Ascending aorta (tissue), 2 donors: Measurements from ENCODE around the gene FAM114A1. TPM values are rescaled to one million over a fixed set of nuclear protein-coding genes. Genes with fewer than 3 reads are reported as not detected.
"Not testable (repeated sequence)": the region's sequence is repeated elsewhere in the genome, so short reads cannot be mapped to it uniquely, and the experiment has no call there.

Experiments used
- DNase-seq, 2 donors: peaks; one replicate each; pipeline ENCODE4 v3.0.0-alpha.2; 2019; ENCODE audit warnings: low spot score in 2 of 2
- H3K27ac ChIP-seq, 2 donors: fragments of 200-600 bp; sonication (generic); one replicate each; pipeline ENCODE4 v1.5.1; 2016 to 2017; ENCODE audit warnings: mild to moderate bottlenecking in 1 of 2
- H3K27me3 ChIP-seq: fragments of 200-600 bp; sonication (generic); one replicate; pipeline ENCODE4 v1.5.1; 2017
- H3K36me3 ChIP-seq, 2 donors: fragments of 200-600 bp; sonication (generic); one replicate each; pipeline ENCODE4 v1.5.1; 2016
- H3K4me1 ChIP-seq, 2 donors: fragments of 200-600 bp; sonication (generic); one replicate each; pipeline ENCODE4 v1.5.1; 2016 to 2017; ENCODE audit warnings: mild to moderate bottlenecking in 1 of 2
- H3K4me3 ChIP-seq, 2 donors: fragments of 200-600 bp; sonication (generic); one replicate each; pipeline ENCODE4 v1.5.1; 2016 to 2017; ENCODE audit warnings: mild to moderate bottlenecking in 1 of 2
- H3K9me3 ChIP-seq, 2 donors: fragments of 200-600 bp; sonication (generic); one replicate each; pipeline ENCODE4 v1.5.1; 2016
- intact Hi-C: fragments of 100-400 bp; cut with DNase I; formaldehyde crosslinking; loops from one replicate; pipeline ENCODE4 v1.15.1; 2023
- total RNA-seq: library from RNA; depleted of rRNA; stranded (reverse); fragments of >200 nt; gene quantifications from one replicate; pipeline ENCODE4 v1.1.0, GENCODE V29; 2016
- TF ChIP-seq, protein P1 (sequence below), 3 experiments: fragments of 200-600 bp in 2 of 3; fragments of 450-650 bp in 1 of 3; sonication (generic) in 2 of 3; IDR thresholded peaks; one replicate each; pipeline ENCODE4 v1.5.1; 2016 to 2019; ENCODE audit warnings: antibody characterized with exemption in 3 of 3, mild to moderate bottlenecking in 1 of 3, moderate library complexity in 1 of 3

The FAM114A1 gene
- total RNA-seq, 1 donor from 2014 or later = 45.7 TPM

DNA sequence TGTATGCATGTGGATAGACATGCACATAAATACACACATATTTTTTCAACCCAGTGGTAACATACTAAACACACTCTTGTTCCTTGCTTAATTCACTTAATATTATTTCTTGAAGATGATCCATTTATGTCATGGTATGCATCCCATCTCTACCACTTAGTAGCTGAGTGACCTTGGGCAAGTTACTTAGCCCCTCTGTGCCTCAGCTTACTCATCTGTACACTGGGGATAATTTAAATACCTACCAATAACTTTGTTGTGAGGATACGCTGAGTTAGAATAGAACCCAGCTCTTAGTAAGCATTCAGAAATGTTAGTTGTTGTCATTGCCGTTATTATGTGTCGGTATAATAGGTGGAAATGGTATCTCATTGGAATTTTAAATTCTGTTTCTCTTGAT, 41.4 kb downstream of the FAM114A1 start:
- DNase-seq = no peak
- Histone ChIP-seq H3K27me3 (no peaks in the 10 kb centered on the region), H3K9me3 (no peaks in the 10 kb centered on the region), H3K27ac (no peak overlapping the region), H3K4me1 (no peaks in the 10 kb centered on the region), H3K4me3 (no peak overlapping the region), H3K36me3 (peaks cover 67 to 95% of the 10 kb centered on the region in 2 donors)
- TF ChIP-seq, protein P1, sequence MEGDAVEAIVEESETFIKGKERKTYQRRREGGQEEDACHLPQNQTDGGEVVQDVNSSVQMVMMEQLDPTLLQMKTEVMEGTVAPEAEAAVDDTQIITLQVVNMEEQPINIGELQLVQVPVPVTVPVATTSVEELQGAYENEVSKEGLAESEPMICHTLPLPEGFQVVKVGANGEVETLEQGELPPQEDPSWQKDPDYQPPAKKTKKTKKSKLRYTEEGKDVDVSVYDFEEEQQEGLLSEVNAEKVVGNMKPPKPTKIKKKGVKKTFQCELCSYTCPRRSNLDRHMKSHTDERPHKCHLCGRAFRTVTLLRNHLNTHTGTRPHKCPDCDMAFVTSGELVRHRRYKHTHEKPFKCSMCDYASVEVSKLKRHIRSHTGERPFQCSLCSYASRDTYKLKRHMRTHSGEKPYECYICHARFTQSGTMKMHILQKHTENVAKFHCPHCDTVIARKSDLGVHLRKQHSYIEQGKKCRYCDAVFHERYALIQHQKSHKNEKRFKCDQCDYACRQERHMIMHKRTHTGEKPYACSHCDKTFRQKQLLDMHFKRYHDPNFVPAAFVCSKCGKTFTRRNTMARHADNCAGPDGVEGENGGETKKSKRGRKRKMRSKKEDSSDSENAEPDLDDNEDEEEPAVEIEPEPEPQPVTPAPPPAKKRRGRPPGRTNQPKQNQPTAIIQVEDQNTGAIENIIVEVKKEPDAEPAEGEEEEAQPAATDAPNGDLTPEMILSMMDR (IDR thresholded peaks at IDR 0.05) = no peak
- intact Hi-C loops = no loop called here

DNA sequence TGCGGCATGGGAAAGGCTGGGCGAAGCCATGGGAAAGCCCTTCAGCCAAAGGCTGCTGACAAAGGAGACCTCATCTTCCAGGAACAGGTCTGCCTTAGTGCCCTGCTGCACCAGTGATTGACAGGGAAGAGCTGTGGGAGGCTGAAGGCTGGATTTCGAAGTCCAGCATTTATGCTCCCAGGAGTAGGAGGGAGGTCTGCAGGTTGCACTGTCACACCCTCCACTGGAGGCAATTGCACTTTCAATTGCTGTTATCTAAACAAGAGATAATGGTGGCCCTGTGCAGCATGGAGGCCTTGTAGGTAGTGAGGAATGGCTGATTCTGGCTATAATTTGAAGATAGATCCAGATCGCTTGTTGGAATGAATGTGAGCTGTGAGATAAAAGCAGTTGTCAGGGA, 43.7 kb downstream of the FAM114A1 start:
- Histone ChIP-seq H3K27ac (no peak overlapping the region), H3K4me3 (no peak overlapping the region), H3K36me3 (peaks cover 76 to 96% of the 10 kb centered on the region in 2 donors), H3K9me3 (no peaks in the 10 kb centered on the region), H3K4me1 (no peaks in the 10 kb centered on the region), H3K27me3 (no peaks in the 10 kb centered on the region)
- TF ChIP-seq, protein P1 (IDR thresholded peaks at IDR 0.05) = no peak
- DNase-seq = no peak
- intact Hi-C loops = no loop called here

DNA sequence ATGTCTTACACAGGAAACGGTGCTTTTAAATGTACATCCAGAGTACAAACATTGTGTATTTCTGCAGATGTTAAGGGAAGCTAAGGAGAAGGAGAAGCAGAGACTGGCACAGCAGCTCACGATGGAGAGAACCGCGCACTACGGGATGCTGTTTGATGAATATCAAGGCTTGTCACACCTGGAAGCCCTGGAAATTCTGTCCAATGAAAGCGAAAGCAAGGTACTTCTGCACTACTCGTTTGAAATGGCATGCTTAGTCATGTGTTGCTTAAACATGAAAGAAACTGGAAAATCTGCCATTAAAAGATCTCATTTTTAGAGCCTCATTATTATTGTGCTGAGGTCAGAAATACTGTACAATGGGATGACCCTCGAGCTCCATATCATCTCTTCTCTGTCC, 47.2 kb downstream of the FAM114A1 start:
- H3K4me3 ChIP-seq = no peak overlapping the region
- no peak for DNase-seq
- H3K36me3 ChIP-seq = peaks cover 71 to 93% of the 10 kb centered on the region in 2 donors
- no peak overlapping the region for H3K27ac ChIP-seq
- no peaks in the 10 kb centered on the region for H3K27me3 ChIP-seq
- no peaks in the 10 kb centered on the region for H3K4me1 ChIP-seq
- TF ChIP-seq, protein P1 (IDR thresholded peaks at IDR 0.05) = no peak
- intact Hi-C loops = no loop called here
- H3K9me3 ChIP-seq = no peaks in the 10 kb centered on the region

DNA sequence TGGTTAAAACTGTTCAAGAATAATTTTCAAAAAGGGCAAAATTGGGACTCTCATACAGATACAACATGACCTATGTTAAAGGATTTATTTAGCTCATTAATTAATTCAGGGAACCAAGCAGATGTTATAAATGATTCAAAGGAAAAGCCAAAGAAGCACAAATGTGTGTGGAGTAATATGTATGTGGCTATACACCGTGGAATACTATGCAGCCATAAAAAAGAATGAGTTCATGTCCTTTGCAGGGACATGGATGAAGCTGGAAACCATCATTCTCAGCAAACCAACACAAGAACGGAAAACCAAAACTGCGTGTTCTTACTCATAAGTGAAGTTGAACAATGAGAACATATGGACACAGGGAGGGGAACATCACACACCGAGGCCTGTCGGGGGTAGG, 48.7 kb downstream of the FAM114A1 start:
- H3K9me3 ChIP-seq, H3K27ac ChIP-seq, DNase-seq, intact Hi-C loops, H3K4me1 ChIP-seq, H3K4me3 ChIP-seq, H3K27me3 ChIP-seq: not testable (repeated sequence)
- peaks cover 70 to 93% of the 10 kb centered on the region in 2 donors for H3K36me3 ChIP-seq

DNA sequence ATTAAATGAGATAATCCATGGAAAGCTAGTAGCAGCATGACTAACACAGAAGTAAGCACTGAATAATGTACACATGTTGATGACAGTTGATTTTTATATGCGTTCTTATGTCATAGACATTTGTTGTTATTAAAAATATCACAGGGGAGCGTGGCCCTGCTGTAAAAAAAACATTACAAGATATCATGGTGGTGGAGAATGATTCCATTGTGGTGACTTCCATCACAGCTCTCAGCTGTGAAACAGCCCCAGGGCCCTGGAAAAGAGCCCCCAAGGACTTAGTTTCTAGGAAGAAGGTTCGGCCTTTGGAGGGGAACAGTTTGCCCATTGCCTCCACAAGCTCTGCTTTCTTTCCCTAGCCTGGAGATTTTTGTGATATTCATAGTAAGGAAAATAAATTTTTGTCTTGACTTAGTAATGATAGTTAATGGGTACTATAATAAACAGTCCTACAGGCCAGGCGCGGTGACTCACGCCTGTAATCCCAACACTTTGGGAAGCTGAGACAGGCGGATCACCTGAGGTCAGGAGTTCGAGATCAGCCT, 49.9 kb downstream of the FAM114A1 start:
- H3K36me3 ChIP-seq = peaks cover 68 to 96% of the 10 kb centered on the region in 2 donors
- H3K4me1 ChIP-seq = no peaks in the 10 kb centered on the region
- no peaks in the 10 kb centered on the region for H3K9me3 ChIP-seq
- intact Hi-C loops = no loop called here
- TF ChIP-seq, protein P1 (IDR thresholded peaks at IDR 0.05) = no peak
- no peak for DNase-seq
- no peak overlapping the region for H3K4me3 ChIP-seq
- no peaks in the 10 kb centered on the region for H3K27me3 ChIP-seq
- H3K27ac ChIP-seq = no peak overlapping the region

DNA sequence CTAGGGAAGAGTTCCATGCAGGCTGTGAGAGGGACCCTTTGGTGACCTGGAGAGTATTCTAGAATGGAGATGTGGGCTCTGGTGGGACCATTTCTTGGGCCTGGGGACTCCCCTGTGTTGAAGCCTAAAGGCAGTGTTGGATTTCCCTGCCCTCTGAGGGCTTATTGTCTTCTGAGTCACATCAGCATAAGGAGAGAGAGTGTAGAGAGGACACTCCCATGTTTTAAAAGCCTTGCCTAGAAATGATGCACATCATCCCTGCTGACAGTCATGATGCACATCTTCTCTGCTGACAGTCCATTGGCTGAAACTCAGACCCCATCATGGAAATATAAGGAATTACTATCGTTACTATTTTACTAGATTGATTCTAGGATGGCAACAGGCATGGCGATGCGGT, 51.9 kb downstream of the FAM114A1 start:
- intact Hi-C loops = no loop called here
- H3K9me3 ChIP-seq = no peaks in the 10 kb centered on the region
- DNase-seq = no peak
- TF ChIP-seq, protein P1 (IDR thresholded peaks at IDR 0.05) = no peak
- no peaks in the 10 kb centered on the region for H3K27me3 ChIP-seq
- H3K36me3 ChIP-seq = peaks cover 67 to 96% of the 10 kb centered on the region in 2 donors
- H3K4me1 ChIP-seq = no peaks in the 10 kb centered on the region
- no peak overlapping the region for H3K27ac ChIP-seq
- no peak overlapping the region for H3K4me3 ChIP-seq
